ENCODE results near the gene C6orf136. TPM values are rescaled to one million over a fixed set of nuclear protein-coding genes. Genes with fewer than 3 reads are reported as not detected.

Gene C6orf136
- polyA plus RNA-seq, 3 donors, result 2.0 to 18.4 (median 2.7) TPM

- peaks cover 0 to 9% (median 5%) of the 10 kb centered on the region in 7 donors for H3K9me3 Mint-ChIP-seq
- no peak overlapping the region for H3K9ac ChIP-seq (ENCODE audit: insufficient read depth, low read length, poor library complexity, severe bottlenecking)
- peaks cover 90% of the 10 kb centered on the region for H4K20me1 ChIP-seq (ENCODE audit: insufficient read depth, low read length)
- H3K27ac Mint-ChIP-seq, result peak overlapping the region in 3 of 7 donors; percentile 46 to 80 (median 53)
- no peak overlapping the region for H2AFZ ChIP-seq (ENCODE audit: insufficient read depth, low read depth, low read length, poor library complexity, severe bottlenecking)
- intact Hi-C loops (cut with micrococcal nuclease), result loop anchor here (5.0 kb wide), 2 partner anchors 35 to 120 kb away; no protein-coding TSS in a partner anchor
- peaks cover 19 to 28% of the 10 kb centered on the region in 2 donors for H3K4me1 ChIP-seq (ENCODE audit: control insufficient read depth in 1 of 2, insufficient read depth in 2 of 2, low read length in 2 of 2)
- no peak overlapping the region for H3K4me2 ChIP-seq (replicated peaks; ENCODE audit: extremely low read depth, low read length, poor library complexity, severe bottlenecking)
- no peaks in the 10 kb centered on the region for H3K9me3 ChIP-seq (replicated peaks in 1 of 2; ENCODE audit: control insufficient read depth in 1 of 2, insufficient read depth in 1 of 2, low read length in 2 of 2)
- H3K4me1 Mint-ChIP-seq, result peaks cover 34% of the 10 kb centered on the region
- TF ChIP-seq CTCF (IDR thresholded peaks at IDR 0.05), result no peak
- H3K4me3 Mint-ChIP-seq, result no peak overlapping the region
- H3K27me3 Mint-ChIP-seq (ENCODE audit: low read depth in 3 of 3), result peaks cover 0 to 5% (median 0%) of the 10 kb centered on the region in 3 donors
- no peak overlapping the region for H3K27ac ChIP-seq (ENCODE audit: low read depth in 1 of 2, low read length in 2 of 2)
- no peak for DNase-seq
- no CpG with 5 or more reads among the region's 1 CpG for WGBS (ENCODE audit: insufficient coverage)
- H3K27me3 ChIP-seq (ENCODE audit: control insufficient read depth in 2 of 2, insufficient read depth in 2 of 2, low read length in 2 of 2), result no peaks in the 10 kb centered on the region
- H3K36me3 ChIP-seq (replicated peaks in 1 of 2; ENCODE audit: control insufficient read depth in 1 of 2, insufficient read depth in 2 of 2, low read length in 2 of 2), result peaks cover 32 to 54% of the 10 kb centered on the region in 2 donors
- H3K79me2 ChIP-seq (ENCODE audit: insufficient read depth, low read length), result peaks cover 77% of the 10 kb centered on the region
- H3K4me3 ChIP-seq (replicated peaks in 1 of 3; ENCODE audit: low read depth in 2 of 3, low read length in 3 of 3), result no peak overlapping the region
- H3K36me3 Mint-ChIP-seq, result peaks cover 57 to 67% of the 10 kb centered on the region in 2 donors
Observed at GRCh38 chr6:30612213-30612612, 34.7 kb upstream of the C6orf136 start.

GRCh38 chr6:30612687-30613248, 34.2 kb upstream of the C6orf136 start:
- Histone ChIP-seq H3K27ac (ENCODE audit: low read depth in 1 of 2, low read length in 2 of 2) (peak overlapping the region in 1 of 2 donors; percentile 22), H3K79me2 (ENCODE audit: insufficient read depth, low read length) (peaks cover 79% of the 10 kb centered on the region), H3K36me3 (replicated peaks in 1 of 2; ENCODE audit: control insufficient read depth in 1 of 2, insufficient read depth in 2 of 2, low read length in 2 of 2) (peaks cover 27 to 49% of the 10 kb centered on the region in 2 donors), H3K4me1 (ENCODE audit: control insufficient read depth in 1 of 2, insufficient read depth in 2 of 2, low read length in 2 of 2) (peaks cover 19 to 28% of the 10 kb centered on the region in 2 donors), H3K9ac (ENCODE audit: insufficient read depth, low read length, poor library complexity, severe bottlenecking) (no peak overlapping the region), H4K20me1 (ENCODE audit: insufficient read depth, low read length) (peaks cover 85% of the 10 kb centered on the region), H2AFZ (ENCODE audit: insufficient read depth, low read depth, low read length, poor library complexity, severe bottlenecking) (no peak overlapping the region), H3K27me3 (ENCODE audit: control insufficient read depth in 2 of 2, insufficient read depth in 2 of 2, low read length in 2 of 2) (no peaks in the 10 kb centered on the region), H3K9me3 (replicated peaks in 1 of 2; ENCODE audit: control insufficient read depth in 1 of 2, insufficient read depth in 1 of 2, low read length in 2 of 2) (no peaks in the 10 kb centered on the region), H3K4me2 (replicated peaks; ENCODE audit: extremely low read depth, low read length, poor library complexity, severe bottlenecking) (no peak overlapping the region), H3K4me3 (replicated peaks in 1 of 3; ENCODE audit: low read depth in 2 of 3, low read length in 3 of 3) (no peak overlapping the region)
- no peak for TF ChIP-seq CTCF (IDR thresholded peaks at IDR 0.05)
- peaks cover 0 to 9% (median 5%) of the 10 kb centered on the region in 7 donors for H3K9me3 Mint-ChIP-seq
- peak overlapping the region in 6 of 7 donors; percentile 33 to 99 (median 62) for H3K27ac Mint-ChIP-seq
- intact Hi-C loops (cut with micrococcal nuclease), result loop anchor here (5.0 kb wide), 2 partner anchors 35 to 120 kb away; no protein-coding TSS in a partner anchor
- no peak overlapping the region for H3K4me3 Mint-ChIP-seq
- H3K36me3 Mint-ChIP-seq, result peaks cover 51 to 61% of the 10 kb centered on the region in 2 donors
- WGBS (ENCODE audit: insufficient coverage), result no CpG with 5 or more reads among the region's 6 CpGs
- peaks cover 34% of the 10 kb centered on the region for H3K4me1 Mint-ChIP-seq
- DNase-seq, result no peak
- H3K27me3 Mint-ChIP-seq (ENCODE audit: low read depth in 3 of 3), result peaks cover 0 to 5% (median 0%) of the 10 kb centered on the region in 3 donors
